Measurements from ENCODE around the gene FAM219B. TPM values are rescaled to one million over a fixed set of nuclear protein-coding genes. Genes with fewer than 3 reads are reported as not detected.

FAM219B gene
- total RNA-seq, 1 donor from 2014 or later, result 36.3 TPM

DNA sequence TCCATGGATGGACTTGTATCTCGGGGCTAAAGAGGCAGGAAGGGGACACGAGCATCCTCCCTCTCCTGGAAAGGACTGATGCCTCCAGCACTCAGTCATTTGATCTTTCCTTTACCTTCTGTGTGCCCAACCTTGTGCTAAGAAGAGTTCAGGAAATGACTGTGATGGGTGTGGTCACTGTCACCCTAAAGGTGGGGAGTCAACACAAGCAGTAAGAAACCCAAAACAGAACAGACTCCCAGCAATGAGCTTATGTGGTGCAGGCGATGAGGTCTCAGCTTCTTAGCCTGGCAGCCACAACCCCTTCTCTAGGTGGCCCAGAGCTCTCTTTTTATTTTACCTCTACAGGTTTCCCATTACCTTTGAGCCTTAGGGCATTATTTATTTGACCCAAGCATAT is 13.0 kb downstream of the FAM219B start:
- TF ChIP-seq, protein P1, sequence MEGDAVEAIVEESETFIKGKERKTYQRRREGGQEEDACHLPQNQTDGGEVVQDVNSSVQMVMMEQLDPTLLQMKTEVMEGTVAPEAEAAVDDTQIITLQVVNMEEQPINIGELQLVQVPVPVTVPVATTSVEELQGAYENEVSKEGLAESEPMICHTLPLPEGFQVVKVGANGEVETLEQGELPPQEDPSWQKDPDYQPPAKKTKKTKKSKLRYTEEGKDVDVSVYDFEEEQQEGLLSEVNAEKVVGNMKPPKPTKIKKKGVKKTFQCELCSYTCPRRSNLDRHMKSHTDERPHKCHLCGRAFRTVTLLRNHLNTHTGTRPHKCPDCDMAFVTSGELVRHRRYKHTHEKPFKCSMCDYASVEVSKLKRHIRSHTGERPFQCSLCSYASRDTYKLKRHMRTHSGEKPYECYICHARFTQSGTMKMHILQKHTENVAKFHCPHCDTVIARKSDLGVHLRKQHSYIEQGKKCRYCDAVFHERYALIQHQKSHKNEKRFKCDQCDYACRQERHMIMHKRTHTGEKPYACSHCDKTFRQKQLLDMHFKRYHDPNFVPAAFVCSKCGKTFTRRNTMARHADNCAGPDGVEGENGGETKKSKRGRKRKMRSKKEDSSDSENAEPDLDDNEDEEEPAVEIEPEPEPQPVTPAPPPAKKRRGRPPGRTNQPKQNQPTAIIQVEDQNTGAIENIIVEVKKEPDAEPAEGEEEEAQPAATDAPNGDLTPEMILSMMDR (conservative IDR thresholded peaks at IDR 0.05; ENCODE audit: low read depth, low read length), result no peak
- no peak for DNase-seq (ENCODE audit: low read depth)
- H3K4me3 ChIP-seq (ENCODE audit: low read depth, low read length), result no peak overlapping the region

DNA sequence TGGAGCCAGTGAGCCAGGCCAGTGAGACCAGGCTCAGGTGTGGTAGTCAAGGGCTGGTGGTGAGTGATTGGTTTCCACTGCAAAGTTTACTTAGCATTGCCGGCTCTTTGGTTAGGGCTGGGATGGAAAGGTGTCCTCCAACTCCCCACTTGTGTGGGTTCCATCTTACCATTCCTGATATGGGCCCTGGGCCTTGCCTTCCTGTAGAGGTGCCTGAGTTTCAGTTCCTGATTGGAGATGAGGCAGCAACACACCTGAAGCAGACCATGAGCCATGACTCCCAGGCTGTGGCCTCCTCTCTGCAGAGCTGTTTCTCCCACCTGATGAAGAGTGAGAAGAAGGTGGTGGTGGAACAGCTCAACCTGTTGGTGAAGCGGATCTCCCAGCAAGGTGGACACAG is 13.7 kb downstream of the FAM219B start:
- TF ChIP-seq, protein P1 (conservative IDR thresholded peaks at IDR 0.05; ENCODE audit: low read depth, low read length), result no peak
- H3K4me3 ChIP-seq (ENCODE audit: low read depth, low read length), result no peak overlapping the region
- DNase-seq (ENCODE audit: low read depth), result no peak

DNA sequence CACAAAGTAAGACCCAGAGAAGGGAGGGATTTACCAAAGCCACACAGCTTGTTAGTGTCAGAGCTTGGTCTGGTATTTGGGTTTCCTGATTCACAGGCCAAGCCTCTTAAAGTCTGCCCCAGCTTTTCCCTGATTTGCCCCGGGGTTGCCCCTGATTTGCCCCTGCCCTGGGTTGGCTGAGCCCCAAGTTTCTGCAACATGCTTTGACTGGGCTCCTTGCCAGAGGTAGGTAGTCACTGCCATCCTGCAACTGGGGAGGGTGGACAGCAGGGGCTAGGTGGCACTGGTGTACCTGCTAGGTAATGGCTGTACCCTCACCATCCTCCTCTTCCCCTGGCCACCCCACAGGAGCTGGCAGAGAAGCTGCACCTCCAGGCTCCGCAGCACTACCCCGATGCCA is 14.3 kb downstream of the FAM219B start:
- no peak overlapping the region for H3K4me3 ChIP-seq (ENCODE audit: low read depth, low read length)
- TF ChIP-seq, protein P1 (conservative IDR thresholded peaks at IDR 0.05; ENCODE audit: low read depth, low read length), result peak; percentile 15
- DNase-seq (ENCODE audit: low read depth), result no peak

DNA sequence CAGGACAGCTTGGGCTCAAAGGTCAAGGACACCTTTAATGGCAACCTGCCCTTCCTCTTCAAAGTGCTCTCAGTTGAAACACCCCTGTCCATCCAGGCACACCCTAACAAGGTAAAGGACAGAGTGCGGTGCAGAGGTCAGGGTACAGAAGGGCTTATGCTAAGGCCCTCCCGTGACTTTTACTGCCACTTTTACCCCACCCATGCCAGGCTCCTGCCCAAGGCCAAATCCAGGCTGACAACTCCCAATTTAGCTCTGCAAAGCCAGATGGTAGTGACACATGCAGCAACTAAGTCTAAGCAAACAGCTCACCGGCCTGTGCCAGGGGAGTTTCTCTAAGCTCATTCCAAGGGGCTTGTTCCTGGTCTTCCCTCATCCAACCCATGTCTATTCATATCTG is 15.2 kb downstream of the FAM219B start:
- TF ChIP-seq, protein P1 (conservative IDR thresholded peaks at IDR 0.05; ENCODE audit: low read depth, low read length), result no peak
- no peak overlapping the region for H3K4me3 ChIP-seq (ENCODE audit: low read depth, low read length)
- DNase-seq (ENCODE audit: low read depth), result no peak

DNA sequence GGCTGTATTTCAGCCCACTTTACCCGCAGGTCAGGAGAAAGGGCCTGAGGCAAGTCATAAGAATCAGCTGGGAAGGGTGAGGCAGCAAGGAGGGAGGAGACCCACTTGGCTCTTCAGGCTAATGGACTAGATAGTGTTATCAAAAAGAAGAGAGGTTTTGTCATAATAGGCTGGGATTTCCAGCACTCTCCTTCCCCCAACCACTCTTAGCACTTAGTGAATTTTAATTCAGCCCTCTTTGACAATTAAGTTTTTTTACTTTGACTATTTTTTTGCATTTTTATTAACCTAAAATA is 16.0 kb downstream of the FAM219B start:
- TF ChIP-seq, protein P1 (conservative IDR thresholded peaks at IDR 0.05; ENCODE audit: low read depth, low read length), result no peak
- H3K4me3 ChIP-seq (ENCODE audit: low read depth, low read length), result peak overlapping the region; percentile 84
- DNase-seq (ENCODE audit: low read depth), result no peak

DNA sequence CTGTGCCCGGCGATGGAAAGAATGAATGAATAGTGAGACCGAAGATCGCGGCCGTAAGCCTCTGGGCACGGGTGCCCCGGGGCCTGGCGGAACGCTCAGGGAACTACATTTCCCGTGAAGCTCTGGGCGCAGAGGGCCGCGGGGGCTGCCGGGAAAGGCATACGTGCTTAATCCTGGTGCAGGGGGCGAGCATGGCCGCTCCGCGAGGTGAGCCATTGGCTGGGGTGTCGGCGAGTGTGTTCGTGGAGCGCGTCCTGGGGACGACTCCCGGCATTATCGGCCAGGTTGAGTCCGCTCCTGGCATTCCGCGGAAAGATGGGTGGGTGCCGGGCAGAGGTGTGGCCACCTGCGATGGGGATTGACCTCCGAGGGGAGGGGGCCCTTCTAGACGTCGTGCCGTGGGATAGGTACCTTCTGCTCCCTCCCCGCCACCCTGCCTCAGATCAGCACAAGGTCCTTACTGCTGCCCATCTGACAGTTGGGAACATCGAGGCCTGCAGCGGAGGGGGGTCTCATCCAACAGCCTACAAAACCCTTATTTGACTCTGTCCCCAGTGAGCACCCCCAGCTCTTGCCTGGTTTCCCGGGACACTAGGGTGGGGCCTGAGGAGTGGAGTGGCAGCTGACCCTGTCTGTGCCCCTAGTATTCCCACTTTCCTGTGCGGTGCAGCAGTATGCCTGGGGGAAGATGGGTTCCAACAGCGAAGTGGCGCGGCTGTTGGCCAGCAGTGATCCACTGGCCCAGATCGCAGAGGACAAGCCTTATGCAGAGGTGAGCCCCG is 16.6 kb downstream of the FAM219B start, which contains the start of gene MPI:
TSS of gene MPI (plus strand) at position 160 of the 782 bp plus-strand sequence. CDS start at position 192, 32 bp downstream.
- TF ChIP-seq, protein P1 (conservative IDR thresholded peaks at IDR 0.05; ENCODE audit: low read depth, low read length), result no peak
- no peak for DNase-seq (ENCODE audit: low read depth)

DNA sequence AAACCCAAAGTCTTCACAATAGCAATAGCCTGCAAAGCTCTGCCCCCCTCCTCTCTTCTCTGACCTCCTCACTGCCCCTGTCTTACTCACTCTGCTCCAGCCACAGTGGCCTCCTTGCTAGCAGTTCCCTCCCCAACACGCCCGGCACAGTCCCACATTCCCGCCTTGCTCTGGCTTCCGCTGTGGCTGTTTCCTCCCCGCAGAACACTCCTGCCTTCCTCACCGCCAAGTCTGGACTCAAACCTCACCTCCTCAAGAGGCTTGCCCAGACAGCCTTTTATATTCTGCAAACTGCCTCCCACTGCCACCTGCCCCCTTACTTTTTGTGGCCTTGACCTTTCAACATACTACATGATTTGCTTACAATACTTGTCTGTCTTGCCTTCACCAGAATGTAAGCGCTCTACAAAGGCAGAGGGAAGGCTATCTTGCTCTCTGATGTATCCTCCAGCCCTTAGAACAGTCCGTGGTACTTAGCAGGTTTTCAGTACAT is 17.2 kb downstream of the FAM219B start:
- no peak for DNase-seq (ENCODE audit: low read depth)
- TF ChIP-seq, protein P1 (conservative IDR thresholded peaks at IDR 0.05; ENCODE audit: low read depth, low read length), result no peak
- H3K4me3 ChIP-seq (ENCODE audit: low read depth, low read length), result peak overlapping the region; percentile 84

More for the DNA sequence above, 16.6 kb downstream of the FAM219B start, which contains the start of gene MPI:
- peak within 1 kb of the TSS; percentile 84 for H3K4me3 ChIP-seq (ENCODE audit: low read depth, low read length)

All from epithelial cell of proximal tubule (primary cell).